Right renal pelvis (tissue), 4 donors: ENCODE data around the gene ZNF664. TPM values are rescaled to one million over a fixed set of nuclear protein-coding genes. Genes with fewer than 3 reads are reported as not detected.
"Not testable (repeated sequence)": the region's sequence is repeated elsewhere in the genome, so short reads cannot be mapped to it uniquely, and the experiment has no call there.

Experiments
- DNase-seq, 4 donors: peaks; one replicate each; pipeline ENCODE4 v3.0.0-alpha.2; 2013; ENCODE audit warnings: low read depth in 4 of 4, low spot score in 3 of 4, missing footprints in 1 of 4
- polyA plus RNA-seq, 4 donors: library from polyadenylated mRNA; unstranded; fragments of 120-200 nt; gene quantifications; one replicate each; pipeline ENCODE4 v1.2.1, GENCODE V29; 2013; ENCODE audit not compliant: insufficient read length in 4 of 4

Gene ZNF664
- polyA plus RNA-seq, 4 donors: 159 to 190 (median 186) TPM

DNA sequence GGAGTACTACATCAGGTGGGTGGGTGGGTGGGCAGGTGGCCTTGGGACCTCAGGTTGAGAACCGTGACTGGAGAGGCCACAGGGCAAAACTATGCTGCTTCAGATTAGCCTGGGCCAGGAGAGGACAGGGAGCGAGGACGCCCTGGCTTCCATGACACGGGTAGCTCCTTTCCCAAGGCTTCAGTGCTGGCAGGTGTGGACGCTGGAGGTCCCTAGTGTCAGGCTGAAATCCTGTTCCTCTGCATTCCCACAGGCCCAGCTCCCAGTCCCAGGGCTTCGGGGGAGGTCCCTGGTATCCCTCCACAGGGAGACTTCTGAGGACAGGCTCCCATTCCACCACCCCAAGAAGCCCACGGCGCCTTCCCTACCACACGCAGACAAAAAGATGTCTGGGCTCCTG is 32.0 kb upstream of the ZNF664 start:
- no peak for DNase-seq

- DNase-seq: no peak
Observed at GRCh38 chr12:123941624-123942237, 31.3 kb upstream of the ZNF664 start.

DNA sequence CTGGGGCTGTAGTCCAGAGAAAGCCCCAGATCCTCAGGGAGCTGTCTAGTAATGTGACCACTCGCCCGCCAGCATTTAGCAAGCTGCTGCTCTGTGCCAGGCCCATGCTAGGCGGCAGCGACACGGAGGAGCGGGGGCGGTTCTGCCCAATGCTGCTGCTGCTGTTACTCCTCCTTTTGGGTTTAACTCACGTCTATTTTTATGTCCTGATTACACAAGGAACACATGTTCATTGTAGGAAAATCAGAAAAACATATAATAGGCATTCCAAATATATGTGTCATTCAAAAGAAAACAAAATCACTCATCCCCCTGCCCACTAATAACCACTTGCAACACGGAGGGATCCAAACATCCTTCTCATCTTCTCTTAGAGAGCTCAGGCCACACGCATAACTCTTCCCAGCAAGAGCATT is 30.8 kb upstream of the ZNF664 start:
- DNase-seq: no peak

DNA sequence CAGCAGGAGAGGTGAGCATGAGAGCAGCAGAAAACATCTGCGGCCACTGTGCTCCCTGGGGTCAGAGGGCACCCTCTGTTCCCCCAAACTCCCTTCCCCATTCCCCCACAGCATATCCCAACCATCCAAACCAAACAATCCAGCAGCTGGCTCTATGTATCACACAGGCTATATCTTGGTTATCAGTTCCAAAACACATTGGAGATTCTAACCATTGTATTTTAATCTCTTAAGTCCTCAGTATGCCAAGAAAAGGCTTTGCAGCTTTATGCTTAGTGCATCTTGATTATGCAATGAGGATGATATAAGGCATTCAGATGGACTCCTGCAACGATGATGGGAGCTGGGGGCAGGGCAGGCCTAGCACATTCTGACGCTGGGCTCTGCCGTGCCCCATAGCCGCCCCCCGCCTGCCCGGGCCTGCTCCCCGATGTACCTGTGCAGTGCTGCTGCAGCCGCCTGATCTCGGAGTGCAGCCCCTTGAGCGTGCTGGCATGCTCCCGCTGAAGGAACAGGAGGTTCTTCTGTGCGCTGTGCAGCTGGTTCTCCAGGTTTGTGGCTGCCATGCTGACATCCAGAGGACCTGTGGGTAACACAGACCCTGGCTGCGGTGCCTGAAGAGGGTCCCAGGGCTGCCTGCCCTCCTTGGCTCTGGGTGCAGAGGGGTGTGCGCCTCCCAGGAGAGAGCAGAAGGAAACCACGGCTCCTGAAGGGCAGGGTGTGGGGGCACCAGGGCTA is 29.9 kb upstream of the ZNF664 start:
- DNase-seq: no peak

DNA sequence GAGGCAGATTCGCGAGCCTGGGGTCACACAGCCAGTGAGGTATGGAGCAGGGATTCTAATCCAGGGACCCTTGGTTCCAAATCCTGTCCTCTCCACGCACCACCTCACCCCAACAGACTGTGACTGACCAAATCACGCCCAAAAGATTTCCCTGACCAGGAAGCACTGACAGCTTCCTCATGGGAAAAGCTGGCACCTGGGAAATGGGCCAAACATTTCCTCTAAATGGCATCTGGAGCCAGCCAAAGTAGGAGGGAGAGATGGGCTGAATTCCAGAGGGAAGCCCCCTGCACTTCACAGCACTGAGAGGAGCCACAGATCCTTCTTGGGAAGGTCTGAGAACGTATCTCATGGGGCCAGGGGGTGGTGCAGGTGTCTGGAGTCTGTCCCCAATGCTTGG is 29.2 kb upstream of the ZNF664 start:
- DNase-seq: no peak

- no peak for DNase-seq
Observed at GRCh38 chr12:123944696-123945095, 28.3 kb upstream of the ZNF664 start.

GRCh38 chr12:123945287-123946151 is 27.5 kb upstream of the ZNF664 start:
- DNase-seq: no peak

GRCh38 chr12:123946152-123946515 is 26.9 kb upstream of the ZNF664 start:
- no peak for DNase-seq

DNA sequence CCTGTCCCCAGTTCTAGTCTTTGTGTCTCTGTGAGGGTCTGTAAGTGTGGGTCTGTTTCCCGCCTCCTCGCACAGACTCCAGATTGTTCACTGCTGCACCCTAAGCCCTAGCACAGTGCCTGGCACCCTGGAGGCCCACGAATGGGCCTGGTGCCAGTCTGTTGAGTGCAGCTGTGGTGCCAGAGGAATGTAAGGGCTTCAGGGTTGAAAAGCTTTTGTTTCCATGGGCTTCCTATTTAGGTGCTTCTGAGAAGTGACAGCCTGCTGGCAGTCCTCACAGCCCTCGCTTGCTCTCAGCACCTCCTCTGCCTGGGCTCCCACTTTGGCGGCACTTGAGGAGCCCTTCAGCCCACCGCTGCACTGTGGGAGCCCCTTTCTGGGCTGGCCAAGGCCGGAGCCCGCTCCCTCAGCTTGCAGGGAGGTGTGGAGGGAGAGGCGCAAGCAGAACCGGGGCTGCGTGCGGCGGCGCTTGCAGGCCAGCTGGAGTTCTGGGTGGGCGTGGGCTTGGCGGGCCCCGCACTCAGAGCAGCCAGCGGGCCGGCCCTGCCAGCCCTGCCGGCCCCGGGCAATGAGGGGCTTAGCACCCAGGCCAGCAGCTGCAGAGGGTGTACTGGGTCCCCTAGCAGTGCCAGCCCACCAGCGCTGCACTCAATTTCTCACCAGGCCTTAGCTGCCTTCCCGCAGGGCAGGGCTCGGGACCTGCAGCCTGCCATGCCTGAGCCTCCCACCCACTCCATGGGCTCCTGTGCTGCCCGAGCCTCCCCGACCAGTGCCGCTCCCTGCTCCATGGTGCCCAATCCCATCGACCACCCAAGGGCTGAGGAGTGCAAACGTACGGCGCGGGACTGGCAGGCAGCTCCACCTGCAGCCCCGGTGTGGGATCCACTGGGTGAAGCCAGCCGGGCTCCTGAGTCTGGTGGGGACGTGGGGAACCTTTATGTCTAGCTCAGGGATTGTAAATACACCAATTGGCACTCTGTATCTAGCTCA is 26.2 kb upstream of the ZNF664 start:
- not testable (repeated sequence) for DNase-seq

DNA sequence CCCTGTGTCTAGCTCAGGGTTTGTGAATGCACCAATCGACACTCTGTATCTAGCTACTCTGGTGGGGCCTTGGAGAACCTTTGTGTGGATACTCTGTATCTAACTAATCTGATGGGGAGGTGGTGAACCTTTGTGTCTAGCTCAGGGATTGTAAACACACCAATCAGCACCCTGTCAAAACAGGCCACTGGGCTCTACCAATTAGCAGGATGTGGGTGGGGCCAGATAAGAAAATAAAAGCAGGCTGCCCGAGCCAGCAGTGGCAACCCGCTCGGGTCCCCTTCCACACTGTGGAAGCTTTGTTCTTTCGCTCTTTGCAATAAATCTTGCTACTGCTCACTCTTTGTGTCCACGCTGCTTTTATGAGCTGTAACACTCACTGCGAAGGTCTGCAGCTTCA is 25.5 kb upstream of the ZNF664 start:
- not testable (repeated sequence) for DNase-seq

- DNase-seq: no peak
Observed at GRCh38 chr12:123948401-123948795, 24.6 kb upstream of the ZNF664 start.

DNA sequence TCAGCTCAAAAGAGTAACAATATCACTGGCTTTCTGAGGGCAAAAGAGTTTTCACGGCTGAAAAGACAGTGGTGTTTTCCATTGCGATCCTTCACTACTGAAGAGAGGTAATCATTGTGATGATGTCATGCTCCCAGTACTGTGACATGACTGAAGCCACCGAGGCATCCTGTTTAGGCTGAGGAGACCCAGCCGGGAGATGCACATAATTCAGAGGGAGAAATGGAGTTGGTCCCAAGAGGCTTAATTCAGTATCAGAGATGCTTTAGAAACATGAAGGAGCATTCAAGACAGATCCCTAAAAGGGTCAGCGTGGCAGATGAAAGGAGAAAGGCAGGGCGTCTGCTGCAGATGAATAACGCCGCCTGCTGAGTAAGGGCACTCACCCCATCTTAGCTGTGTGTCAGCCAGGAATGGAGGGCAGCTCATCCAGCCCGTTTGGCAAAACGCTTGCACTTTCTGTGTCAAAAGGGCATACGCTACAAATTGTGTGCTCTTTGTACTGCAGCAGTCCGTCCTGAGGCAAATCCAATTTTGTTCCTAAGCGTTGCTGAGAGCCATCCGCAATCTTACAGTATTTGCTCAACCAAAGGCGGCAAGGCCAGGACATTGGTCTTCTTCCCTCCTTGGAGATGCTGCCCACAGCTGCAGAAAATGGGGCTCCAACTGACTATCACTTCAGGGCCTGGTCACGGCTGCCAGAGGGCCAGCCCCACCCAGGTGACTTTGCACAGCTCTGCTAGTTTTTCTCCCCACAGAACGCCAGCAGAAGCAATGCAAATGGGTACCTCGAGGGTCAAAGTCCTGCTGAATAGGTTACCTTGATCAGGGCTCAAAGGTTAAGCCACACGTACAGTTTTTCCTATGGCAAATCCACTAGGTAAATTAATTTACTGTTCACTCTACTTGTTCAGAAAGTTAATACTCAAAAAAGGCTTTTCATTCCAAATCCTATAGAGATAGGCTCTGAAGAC is 23.9 kb upstream of the ZNF664 start:
- no peak for DNase-seq

DNA sequence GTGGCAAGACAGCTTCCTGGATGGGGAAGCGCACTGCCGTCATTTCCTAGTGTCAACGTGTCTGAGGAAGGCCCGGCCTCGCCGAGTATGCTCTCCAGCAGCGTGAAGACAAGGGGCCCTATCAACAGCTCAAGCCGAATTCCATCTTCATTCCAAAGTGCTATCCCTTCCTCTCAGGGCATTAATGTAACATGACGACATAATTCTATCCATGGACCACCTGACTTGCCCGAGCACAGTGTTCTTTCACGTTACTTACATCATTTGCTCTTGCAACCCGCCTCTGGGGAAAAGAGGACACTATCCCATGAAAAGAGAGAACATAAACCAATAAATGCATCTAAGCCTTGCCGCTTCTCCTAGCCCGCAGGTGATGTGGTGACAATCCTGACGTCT is 23.2 kb upstream of the ZNF664 start:
- no peak for DNase-seq

GRCh38 chr12:123950476-123951349 is 22.3 kb upstream of the ZNF664 start:
- DNase-seq: no peak

- no peak for DNase-seq
Observed at GRCh38 chr12:123951467-123951866, 21.5 kb upstream of the ZNF664 start.

- DNase-seq: no peak
Observed at GRCh38 chr12:123952037-123952436, 21.0 kb upstream of the ZNF664 start.

DNA sequence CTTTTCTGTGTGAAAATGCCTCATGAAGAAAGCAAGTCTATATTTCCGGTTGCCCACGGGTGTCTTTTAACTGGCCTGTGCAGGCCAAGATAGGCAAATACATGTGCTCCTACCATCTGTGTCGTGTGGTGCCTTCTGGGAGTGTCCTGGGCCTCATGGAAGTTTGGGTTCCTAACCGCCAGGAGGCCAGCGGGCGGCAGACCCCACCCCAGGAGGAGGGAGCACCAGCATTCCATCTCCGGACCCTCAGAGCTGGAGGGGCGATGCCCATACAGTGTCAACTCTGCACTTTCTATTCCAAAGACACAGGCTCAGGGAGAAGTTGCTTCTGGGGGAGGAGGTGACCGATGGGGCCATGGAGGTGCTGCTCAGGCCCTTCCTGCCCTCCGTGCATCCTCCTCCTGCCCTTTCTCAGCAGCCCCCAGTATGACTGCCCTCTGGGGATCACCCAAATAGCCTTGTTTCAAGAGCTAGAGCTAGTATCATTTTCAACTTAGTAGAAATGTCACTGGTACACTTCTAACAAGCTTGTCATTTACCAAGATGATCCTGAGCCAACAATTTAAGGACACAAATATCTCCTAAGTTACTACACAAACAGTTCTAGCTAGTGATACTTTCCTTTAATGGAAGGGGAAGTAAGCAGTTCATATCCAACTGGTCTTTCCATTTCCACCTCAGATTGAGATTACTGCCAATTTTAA is 18.2 kb upstream of the ZNF664 start:
- no peak for DNase-seq

- no peak for DNase-seq
Observed at GRCh38 chr12:123956249-123956648, 16.8 kb upstream of the ZNF664 start.
